HG02870 (cell line): ENCODE results near the gene GFRA1.
"Not testable (repeated sequence)": the region's sequence is repeated elsewhere in the genome, so short reads cannot be mapped to it uniquely, and the experiment has no call there.

Experiments used
- ATAC-seq: cut with Tn5 transposase; IDR thresholded peaks from one replicate; pipeline ENCODE4 v1.9.1; 2021; ENCODE audit warnings: mild to moderate bottlenecking, moderate library complexity; ENCODE audit not compliant: unreplicated experiment

Gene GFRA1

DNA sequence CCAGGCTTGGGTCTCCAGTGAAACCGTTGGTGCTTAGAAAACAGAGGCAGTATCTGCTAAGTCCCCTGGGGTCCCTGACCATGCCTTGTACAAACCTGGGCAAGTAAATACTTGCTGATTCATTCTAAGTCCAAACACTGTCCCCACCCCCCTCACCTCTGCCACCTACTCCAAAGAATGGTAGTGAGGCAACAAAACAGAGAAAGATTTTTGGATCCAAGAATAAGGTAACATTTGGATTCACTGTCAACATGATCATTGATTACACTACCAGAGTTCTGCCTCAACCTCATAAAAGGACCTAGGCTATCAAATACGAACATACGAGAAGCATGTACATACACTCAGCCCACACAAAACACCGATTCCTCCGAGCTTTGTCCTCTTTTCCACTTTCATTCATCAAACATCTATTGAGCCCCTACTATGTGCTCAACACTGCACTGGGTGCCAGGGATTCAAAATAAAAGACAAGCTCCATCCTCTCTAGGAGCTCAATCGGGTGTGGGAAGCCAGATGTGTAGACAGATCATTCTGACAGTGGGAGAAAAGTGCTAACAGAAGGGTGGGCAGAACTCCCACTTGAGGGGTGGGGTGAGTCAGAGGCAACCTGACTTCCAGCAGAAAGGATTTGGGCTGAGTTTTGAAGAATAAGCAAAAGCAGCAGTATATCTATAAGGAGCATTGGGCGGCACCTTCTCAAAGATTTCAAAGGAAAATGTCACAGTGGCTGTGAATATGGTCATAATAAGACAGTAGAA, 71.2 kb downstream of the GFRA1 start:
- no peak for ATAC-seq

GRCh38 chr10:116201011-116201410, 72.0 kb downstream of the GFRA1 start:
- no peak for ATAC-seq

DNA sequence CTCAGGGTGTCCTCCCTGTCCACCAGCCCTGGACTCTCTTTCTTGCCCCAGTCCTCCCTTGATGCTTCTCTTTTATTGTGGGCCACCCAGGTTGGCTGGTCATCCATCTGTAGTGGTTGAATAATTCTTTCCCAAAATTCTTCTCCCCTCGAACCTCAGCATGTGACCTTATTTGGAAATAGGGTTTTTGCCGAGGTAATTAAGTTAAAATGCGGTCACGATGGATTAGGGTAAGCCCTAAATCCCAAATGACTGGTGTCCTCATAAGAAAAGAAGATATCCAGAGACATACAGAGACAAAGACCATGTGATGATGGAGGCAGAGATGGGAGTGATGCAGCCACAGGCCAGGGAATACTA, 74.3 kb downstream of the GFRA1 start:
- ATAC-seq: no peak

DNA sequence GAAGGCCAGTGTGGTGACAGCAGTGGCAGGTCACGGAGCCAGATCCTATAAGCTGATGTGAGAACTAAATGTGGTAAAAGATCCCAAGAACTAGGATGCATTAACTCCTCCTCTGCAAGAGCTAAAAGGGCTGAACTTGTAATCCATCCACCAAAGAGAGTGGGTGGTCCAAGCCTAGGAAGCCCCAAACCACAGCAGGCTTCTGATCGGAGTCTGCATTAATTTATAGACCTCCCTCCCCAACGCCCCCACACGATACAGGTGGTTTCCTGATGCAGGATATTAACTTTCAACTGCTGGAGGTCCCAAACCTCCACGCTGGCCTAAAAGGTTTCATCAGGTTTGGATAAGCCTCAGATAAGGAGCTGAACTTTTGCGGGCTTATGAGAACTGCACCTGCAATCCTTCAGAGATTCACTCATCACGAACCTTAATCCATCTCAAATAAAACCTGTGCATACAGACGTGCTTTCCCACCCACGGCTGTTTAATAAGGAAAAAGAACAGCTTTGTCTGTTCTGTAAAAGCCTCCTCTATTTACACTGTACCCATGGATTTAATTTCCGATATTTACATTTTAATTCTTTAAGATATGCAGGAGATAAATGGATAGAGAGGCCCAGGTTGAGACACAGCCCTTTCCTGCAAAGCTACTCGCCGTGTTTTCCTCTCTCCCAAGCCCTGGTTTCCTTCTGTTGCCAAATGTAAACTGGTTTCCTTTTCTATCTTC, 74.9 kb downstream of the GFRA1 start:
- no peak for ATAC-seq

- no peak for ATAC-seq
Measured at GRCh38 chr10:116195583-116195982, 77.4 kb downstream of the GFRA1 start.

GRCh38 chr10:116195039-116195438, 78.0 kb downstream of the GFRA1 start:
- ATAC-seq: no peak

GRCh38 chr10:116194061-116194460, 78.9 kb downstream of the GFRA1 start:
- no peak for ATAC-seq

DNA sequence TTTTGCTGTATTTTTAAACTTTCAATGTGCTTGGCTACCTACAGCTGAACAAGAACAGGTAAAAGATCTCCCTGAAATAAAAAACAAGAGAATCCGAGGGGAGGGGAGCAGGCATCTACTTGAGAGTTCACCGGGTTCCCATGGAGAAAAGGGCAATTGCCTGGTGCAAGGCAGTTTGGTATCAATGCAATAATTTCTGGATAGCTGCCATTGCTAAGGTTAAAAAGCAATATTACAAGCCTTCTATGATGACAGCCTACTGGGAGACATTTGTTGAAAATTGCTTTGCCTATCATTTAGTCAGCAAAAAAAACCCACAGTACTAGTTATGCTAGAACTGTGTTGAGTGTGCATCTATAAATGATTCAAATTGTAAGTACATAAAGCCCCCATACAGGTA, 82.1 kb downstream of the GFRA1 start:
- ATAC-seq: no peak

DNA sequence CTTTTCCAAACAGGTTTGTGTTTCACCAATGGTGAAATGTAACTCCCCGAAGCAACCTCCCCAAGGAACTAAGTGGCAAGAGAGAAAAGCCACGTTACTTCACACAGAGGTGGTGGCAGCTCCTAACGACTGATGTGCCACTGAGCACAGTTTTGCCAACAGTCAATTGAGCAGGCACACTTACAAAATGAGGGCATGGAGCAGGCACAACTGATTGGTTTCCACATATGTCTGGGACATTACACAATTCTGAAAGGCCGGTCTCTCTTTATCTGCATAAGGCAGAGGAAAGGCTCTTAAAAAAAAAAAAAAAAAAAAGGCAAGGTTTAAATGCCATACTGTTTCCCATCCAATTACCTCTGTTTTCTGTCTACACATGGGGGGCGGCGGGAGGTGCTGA, 86.7 kb downstream of the GFRA1 start:
- no peak for ATAC-seq

DNA sequence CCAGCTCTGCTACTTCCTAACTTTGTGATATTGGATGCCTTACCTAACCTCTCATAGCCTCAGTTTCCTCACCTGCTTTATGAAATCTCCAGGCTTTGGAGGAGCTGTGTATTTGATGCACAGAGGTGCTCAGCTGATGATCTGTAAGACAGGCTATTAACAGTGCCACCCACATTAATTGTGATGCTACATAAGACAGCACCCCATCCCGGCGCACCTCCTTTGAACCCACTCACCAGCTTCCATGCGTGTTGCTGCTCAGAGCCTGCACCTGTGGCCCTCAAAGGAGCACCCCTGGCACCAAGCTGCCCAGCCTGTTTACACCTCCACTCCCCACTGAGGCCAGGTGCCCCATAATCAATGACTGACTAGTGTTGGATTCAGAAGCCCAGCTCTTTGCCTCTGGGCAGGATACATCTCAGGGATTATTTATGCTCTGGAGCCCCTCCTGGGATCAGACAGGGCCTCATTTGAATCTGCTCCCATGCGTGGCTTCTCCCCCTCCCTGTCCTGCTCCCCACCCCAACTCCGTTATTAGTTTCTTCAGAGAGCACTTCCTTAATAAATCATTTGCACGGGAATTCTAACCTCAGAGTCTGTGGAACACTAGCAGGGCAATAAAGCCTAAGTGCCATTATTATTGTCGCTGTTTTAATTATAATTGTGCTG, 87.7 kb downstream of the GFRA1 start:
- no peak for ATAC-seq

- ATAC-seq: no peak
Measured at GRCh38 chr10:116184512-116184794, 88.6 kb downstream of the GFRA1 start.

GRCh38 chr10:116183733-116184511, 89.1 kb downstream of the GFRA1 start:
- no peak for ATAC-seq

DNA sequence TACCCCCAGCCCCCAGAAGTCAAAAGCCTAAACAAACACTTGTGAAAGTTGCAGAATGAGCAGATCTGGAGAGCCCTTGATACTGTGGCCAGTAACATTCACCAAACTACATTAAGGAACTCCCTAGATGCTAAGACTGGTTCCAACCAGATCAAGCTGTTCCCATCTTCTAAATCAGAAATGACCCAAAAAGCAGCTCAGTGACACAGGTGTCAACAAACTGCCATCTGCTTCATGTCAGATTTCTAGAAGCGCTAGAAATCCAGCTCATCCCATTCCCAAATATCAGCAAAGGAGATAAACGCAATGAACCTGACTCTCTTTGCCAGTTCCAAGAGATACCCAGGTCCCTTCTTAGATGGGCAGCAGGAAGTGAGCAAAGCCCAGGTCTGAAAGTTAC, 90.6 kb downstream of the GFRA1 start:
- ATAC-seq: no peak

DNA sequence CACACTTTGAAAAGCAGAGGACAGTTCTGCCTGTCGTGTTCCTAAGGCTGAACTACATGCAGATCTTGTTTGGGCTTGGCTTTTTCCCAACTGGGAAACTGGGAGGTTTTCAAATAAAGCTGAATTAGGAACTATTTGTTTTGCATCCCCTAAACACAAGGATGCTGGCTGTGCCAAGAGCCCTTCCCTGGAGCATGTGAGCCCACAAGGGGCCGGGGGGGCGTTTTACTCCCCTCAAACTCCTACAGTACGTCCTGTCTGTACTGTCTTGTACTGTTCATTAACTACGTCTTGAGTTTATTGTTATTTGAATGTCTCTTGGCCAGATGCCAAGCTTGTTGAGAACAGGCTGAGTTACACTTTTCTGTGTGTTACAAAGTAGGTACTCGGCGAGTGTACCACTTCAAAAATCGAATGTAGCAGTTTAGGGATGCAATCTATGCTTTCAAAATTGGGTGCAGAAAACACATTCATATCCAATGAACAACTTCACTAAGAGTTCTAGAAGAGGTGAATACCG, 94.9 kb downstream of the GFRA1 start:
- no peak for ATAC-seq

DNA sequence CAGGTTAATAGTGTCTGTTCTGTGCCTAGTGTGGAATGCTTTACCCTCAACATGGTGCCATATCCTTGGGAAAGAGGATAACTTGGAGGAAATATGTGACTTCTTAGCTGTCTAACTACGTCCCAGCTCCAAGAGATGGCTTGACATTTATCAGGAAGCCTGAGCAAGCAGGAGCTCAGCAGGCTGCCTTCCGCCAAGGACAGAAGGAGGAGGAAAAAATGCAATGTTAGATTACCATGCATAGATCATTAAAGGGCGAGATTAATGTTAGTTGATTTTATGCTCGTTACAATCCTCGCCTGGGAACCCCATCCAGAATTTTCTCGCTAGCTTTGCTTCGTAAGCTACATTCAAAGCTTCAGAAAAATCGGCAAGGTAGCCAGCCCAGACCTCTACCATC, 97.8 kb downstream of the GFRA1 start:
- no peak for ATAC-seq

- ATAC-seq: no peak
Measured at GRCh38 chr10:116171505-116171904, 101.5 kb downstream of the GFRA1 start.

DNA sequence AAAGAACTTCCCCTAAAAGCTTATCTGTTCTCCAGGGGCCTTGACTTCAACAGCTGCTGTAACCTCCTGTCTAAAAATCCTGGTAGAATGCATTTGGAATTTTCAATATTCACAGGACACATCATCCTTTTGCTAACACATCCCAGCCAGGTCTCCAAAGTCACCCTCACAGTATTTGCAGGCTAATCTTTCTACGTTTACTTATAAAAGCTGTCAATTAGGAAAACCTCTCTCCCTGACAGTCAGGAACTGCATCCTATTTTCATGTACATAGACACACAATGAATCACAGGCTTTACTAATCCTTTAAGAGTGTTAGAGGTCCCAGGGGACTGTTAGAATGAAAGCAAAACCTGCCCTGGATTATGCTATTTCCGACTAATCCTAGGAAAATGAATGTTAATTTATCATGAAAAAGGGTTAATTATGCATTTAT, 102.2 kb downstream of the GFRA1 start:
- no peak for ATAC-seq

GRCh38 chr10:116169782-116170445, 103.1 kb downstream of the GFRA1 start:
- ATAC-seq: no peak

DNA sequence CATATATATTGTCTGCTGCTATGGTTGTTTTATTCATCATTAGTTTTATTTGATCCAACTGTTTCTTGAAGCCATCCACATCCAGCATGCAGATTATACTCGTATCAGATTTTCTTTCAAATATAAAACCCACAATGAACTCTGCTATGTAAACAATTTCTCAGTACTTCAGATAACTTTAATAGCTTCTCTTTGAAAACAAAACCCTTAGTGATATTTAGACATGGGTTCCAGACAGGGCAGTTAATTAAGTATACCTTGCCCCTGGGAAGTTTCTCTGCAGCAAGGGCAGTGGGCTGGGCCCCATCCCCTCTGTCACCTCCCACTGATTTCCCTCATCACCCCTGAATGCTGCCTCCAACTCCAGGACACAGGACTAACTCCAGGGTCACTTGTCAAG, 104.3 kb downstream of the GFRA1 start:
- ATAC-seq: no peak

DNA sequence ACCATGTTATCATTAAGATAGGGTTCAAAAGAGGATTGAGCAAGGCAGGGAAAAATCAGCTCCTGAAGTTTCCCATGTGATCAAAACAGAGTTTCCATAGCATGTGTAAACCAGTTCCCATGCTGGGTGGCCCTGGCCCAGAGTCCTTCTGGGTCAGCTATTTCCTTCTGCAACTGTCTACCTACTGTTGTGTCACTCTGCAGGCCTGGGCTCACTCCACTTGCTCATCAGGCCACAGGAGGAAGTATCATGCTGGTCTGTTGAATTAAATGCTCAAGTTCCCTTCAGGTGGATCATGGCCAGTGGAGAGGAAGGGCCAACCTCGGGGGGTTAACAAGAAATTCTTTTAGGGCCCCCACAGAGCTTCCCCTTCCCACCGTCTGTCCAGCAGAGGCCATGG, 104.7 kb downstream of the GFRA1 start:
- ATAC-seq: no peak

GRCh38 chr10:116165941-116166340, 107.1 kb downstream of the GFRA1 start:
- not testable (repeated sequence) for ATAC-seq
